ENCODE measurements around the gene TBL1X. TPM values are rescaled to one million over a fixed set of nuclear protein-coding genes. Genes with fewer than 3 reads are reported as not detected.
"Not testable (repeated sequence)": the region's sequence is repeated elsewhere in the genome, so short reads cannot be mapped to it uniquely, and the experiment has no call there.

TBL1X gene
- total RNA-seq, 1 donor from 2014 or later, result 6.5 TPM

- Mint-ChIP-seq H3K36me3 (ENCODE audit: unreplicated experiment) (no peaks in the 10 kb centered on the region), H3K4me1 (ENCODE audit: low read depth, unreplicated experiment) (peaks cover 11% of the 10 kb centered on the region), H3K4me3 (ENCODE audit: unreplicated experiment) (peak overlapping the region; percentile 73), H3K9me3 (ENCODE audit: unreplicated experiment) (no peaks in the 10 kb centered on the region), H3K27me3 (ENCODE audit: unreplicated experiment) (peaks cover 4% of the 10 kb centered on the region), H3K27ac (ENCODE audit: unreplicated experiment) (no peak overlapping the region)
- no peak for TF ChIP-seq CTCF (IDR thresholded peaks at IDR 0.05; ENCODE audit: partially characterized antibody, unreplicated experiment)
- DNase-seq, result peak; percentile 65
Measured at GRCh38 chrX:9530848-9531274, 66.0 kb downstream of the TBL1X start.

- no peak for TF ChIP-seq CTCF (IDR thresholded peaks at IDR 0.05; ENCODE audit: partially characterized antibody, unreplicated experiment)
- Mint-ChIP-seq H3K27ac (ENCODE audit: unreplicated experiment) (no peak overlapping the region), H3K4me1 (ENCODE audit: low read depth, unreplicated experiment) (peaks cover 5% of the 10 kb centered on the region), H3K27me3 (ENCODE audit: unreplicated experiment) (peaks cover 3% of the 10 kb centered on the region), H3K9me3 (ENCODE audit: unreplicated experiment) (no peaks in the 10 kb centered on the region), H3K4me3 (ENCODE audit: unreplicated experiment) (no peak overlapping the region), H3K36me3 (ENCODE audit: unreplicated experiment) (no peaks in the 10 kb centered on the region)
- DNase-seq, result no peak
Measured at GRCh38 chrX:9532349-9532748, 67.5 kb downstream of the TBL1X start.

- TF ChIP-seq CTCF (IDR thresholded peaks at IDR 0.05; ENCODE audit: partially characterized antibody, unreplicated experiment), result no peak
- Mint-ChIP-seq H3K4me1 (ENCODE audit: low read depth, unreplicated experiment) (peaks cover 3% of the 10 kb centered on the region), H3K36me3 (ENCODE audit: unreplicated experiment) (no peaks in the 10 kb centered on the region), H3K4me3 (ENCODE audit: unreplicated experiment) (no peak overlapping the region), H3K9me3 (ENCODE audit: unreplicated experiment) (no peaks in the 10 kb centered on the region), H3K27me3 (ENCODE audit: unreplicated experiment) (peaks cover 3% of the 10 kb centered on the region), H3K27ac (ENCODE audit: unreplicated experiment) (no peak overlapping the region)
- DNase-seq, result no peak
Measured at GRCh38 chrX:9533611-9534010, 68.8 kb downstream of the TBL1X start.

- no peak for TF ChIP-seq CTCF (IDR thresholded peaks at IDR 0.05; ENCODE audit: partially characterized antibody, unreplicated experiment)
- Mint-ChIP-seq H3K4me1 (ENCODE audit: low read depth, unreplicated experiment) (peaks cover 3% of the 10 kb centered on the region), H3K36me3 (ENCODE audit: unreplicated experiment) (no peaks in the 10 kb centered on the region), H3K27me3 (ENCODE audit: unreplicated experiment) (peaks cover 3% of the 10 kb centered on the region), H3K27ac (ENCODE audit: unreplicated experiment) (no peak overlapping the region), H3K4me3 (ENCODE audit: unreplicated experiment) (no peak overlapping the region), H3K9me3 (ENCODE audit: unreplicated experiment) (no peaks in the 10 kb centered on the region)
- DNase-seq, result no peak
Measured at GRCh38 chrX:9534686-9535085, 69.8 kb downstream of the TBL1X start.

GRCh38 chrX:9535101-9535500 is 70.2 kb downstream of the TBL1X start:
- H3K36me3 Mint-ChIP-seq (ENCODE audit: unreplicated experiment), result no peaks in the 10 kb centered on the region
- TF ChIP-seq CTCF (IDR thresholded peaks at IDR 0.05; ENCODE audit: partially characterized antibody, unreplicated experiment), result no peak
- peaks cover 3% of the 10 kb centered on the region for H3K4me1 Mint-ChIP-seq (ENCODE audit: low read depth, unreplicated experiment)
- H3K4me3 Mint-ChIP-seq (ENCODE audit: unreplicated experiment), result no peak overlapping the region
- no peak for DNase-seq
- no peak overlapping the region for H3K27ac Mint-ChIP-seq (ENCODE audit: unreplicated experiment)
- peaks cover 3% of the 10 kb centered on the region for H3K27me3 Mint-ChIP-seq (ENCODE audit: unreplicated experiment)
- H3K9me3 Mint-ChIP-seq (ENCODE audit: unreplicated experiment), result no peaks in the 10 kb centered on the region

- not testable (repeated sequence) for H3K27ac Mint-ChIP-seq (ENCODE audit: unreplicated experiment); DNase-seq; H3K4me3 Mint-ChIP-seq (ENCODE audit: unreplicated experiment); H3K36me3 Mint-ChIP-seq (ENCODE audit: unreplicated experiment); H3K9me3 Mint-ChIP-seq (ENCODE audit: unreplicated experiment); H3K27me3 Mint-ChIP-seq (ENCODE audit: unreplicated experiment); H3K4me1 Mint-ChIP-seq (ENCODE audit: low read depth, unreplicated experiment)
Measured at GRCh38 chrX:9536156-9536555, 71.3 kb downstream of the TBL1X start.
